ACHN (cell line): ENCODE measurements around the gene GNG7.
"Not testable (repeated sequence)": the region's sequence is repeated elsewhere in the genome, so short reads cannot be mapped to it uniquely, and the experiment has no call there.

Source experiments
- DNase-seq: peaks from one replicate; pipeline ENCODE4 v3.0.0-alpha.2; 2015
- in situ Hi-C: cut with HindIII; loops from 2 replicates; pipeline ENCODE4 v1.10.0; 2017; ENCODE audit warnings: low sequenced_read_pairs, low pct_ligation_motif_present, low pct_unique_long_range_greater_than_20kb

The GNG7 gene

GRCh38 chr19:2540646-2541454, 161.6 kb downstream of the GNG7 start:
- in situ Hi-C loops, result no loop called here
- peak; percentile 97 for DNase-seq

GRCh38 chr19:2540251-2540645, 162.2 kb downstream of the GNG7 start:
- in situ Hi-C loops, result no loop called here

GRCh38 chr19:2538096-2538757, 164.3 kb downstream of the GNG7 start:
- DNase-seq, result no peak
- in situ Hi-C loops, result no loop called here

More at GRCh38 chr19:2540251-2540645, 162.2 kb downstream of the GNG7 start:
- DNase-seq, result no peak

DNA sequence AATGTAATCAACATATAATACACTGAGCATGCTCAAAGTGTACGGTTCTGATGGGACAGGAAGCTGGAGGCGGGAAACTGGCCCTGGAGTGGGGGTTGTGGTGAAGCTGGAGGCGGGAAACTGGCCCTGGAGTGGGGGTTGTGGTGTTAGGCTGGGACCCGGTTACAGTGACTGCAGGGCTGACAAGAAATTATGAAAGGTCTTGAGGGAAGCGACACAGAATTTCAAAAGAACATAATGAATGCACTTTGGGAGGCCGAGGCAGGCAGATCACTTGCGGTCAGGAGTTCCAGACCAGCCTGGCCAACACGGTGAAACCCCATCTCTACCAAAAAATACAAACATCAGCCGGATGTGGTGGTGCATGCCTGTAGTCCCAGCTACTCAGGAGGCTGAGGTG, 164.9 kb downstream of the GNG7 start:
- DNase-seq, in situ Hi-C loops: not testable (repeated sequence)

- DNase-seq, result no peak
- in situ Hi-C loops, result no loop called here
Measured at GRCh38 chr19:2536461-2536860, 166.0 kb downstream of the GNG7 start.

DNA sequence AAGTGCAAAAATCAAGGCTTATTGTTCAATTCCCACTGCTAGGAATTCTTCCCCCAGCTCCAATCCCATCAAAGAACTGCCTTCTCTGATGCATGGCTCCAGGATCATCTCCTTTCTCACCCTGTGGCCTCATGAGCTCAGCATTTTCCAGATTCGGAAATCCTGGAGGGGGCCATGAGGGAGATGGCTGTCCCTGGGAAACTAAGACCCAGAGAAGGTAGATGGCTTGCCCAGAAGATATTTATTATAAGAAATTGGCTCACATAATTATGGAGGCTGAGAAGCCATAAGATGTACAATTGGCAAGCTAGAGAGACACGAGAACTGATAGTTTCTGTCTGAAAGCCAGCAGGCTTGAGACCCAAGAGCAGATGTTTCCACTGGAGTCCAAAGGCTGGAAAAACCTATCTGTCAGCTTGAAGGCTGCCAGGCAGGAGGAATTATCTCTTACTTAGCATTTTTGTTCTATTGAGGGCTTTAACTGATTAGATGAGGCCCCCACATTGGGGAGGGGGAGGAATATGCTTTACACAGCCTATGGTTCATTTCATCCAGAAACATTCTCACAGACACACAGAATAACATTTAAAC, 168.0 kb downstream of the GNG7 start:
- DNase-seq, result no peak
- in situ Hi-C loops, result no loop called here

DNA sequence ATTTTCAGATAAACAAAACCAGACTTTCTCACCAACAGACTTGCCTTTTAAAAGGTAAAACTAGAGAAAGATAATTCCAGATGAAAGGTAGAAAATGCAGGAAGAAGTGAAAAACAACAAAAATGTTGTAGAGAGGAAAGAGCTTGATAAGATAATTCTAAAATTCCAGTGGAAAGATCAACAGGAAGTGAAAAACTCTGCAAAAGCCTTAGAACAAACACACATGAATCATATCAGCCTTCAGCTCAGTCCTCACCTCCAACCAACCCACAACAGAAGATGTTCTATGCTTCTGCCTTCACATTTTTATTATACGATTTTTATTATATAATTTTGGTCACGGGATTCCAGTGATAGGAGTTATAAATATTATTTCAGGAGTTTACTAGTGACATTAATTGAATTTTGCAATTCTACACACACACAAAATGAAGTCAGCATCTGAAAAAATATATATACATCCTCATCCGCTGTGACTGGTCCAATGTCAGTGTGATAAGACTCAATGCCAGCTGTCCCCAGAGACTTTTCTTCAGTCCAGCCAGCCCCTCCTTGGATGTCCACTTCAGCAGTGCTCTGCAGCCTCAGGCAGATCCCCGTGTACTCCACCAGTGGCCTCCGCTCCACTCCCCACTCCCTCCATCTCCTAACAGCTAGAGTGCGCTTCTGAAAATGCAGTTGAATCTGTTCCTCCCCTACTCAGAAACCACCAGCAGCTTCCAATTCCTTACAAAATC, 168.6 kb downstream of the GNG7 start:
- in situ Hi-C loops, result no loop called here
- no peak for DNase-seq

- in situ Hi-C loops, result no loop called here
- no peak for DNase-seq
Measured at GRCh38 chr19:2533072-2533425, 169.4 kb downstream of the GNG7 start.

- in situ Hi-C loops, result no loop called here
- DNase-seq, result no peak
Measured at GRCh38 chr19:2532252-2533071, 170.0 kb downstream of the GNG7 start.

DNA sequence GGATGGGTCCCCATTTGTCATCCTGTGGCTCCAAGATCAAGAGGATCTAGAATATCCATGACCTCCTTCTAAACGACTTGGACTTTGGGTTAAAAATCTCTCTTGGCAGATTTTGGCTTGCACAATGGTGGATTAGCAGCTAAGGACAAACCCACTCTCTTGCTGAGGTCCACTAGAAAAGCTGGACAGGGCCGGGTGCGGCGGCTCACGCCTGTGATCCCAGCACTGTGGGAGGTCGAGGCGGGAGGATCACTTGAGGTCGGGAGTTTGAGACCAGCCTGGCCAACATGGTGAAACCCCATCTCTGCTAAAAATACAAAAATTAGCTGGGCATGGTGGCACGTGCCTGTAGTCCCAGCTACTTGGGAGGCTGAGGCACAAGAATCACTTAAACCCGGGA, 172.6 kb downstream of the GNG7 start:
- DNase-seq, in situ Hi-C loops: not testable (repeated sequence)

DNA sequence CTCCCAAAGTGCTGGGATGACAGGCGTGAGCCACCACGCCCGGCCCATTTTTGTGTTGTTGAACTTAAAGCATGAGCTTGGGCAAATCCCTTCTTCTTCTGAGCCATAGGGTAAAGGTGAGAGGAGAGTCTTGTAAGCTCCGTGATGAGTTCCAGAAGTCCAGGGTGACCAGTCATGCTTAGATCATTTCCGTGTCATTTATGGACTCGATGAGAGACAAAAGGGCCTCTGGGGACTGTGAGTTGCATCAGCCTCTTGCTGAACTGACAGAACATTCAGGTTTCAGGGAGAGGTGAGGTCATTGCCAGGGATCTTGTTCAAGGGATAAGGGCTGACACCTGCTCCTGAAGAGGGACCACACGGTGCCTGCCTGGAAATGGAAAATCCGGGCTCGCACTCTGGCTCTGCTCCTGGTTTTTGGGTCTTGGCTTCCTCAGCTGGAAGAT, 173.0 kb downstream of the GNG7 start:
- in situ Hi-C loops, result no loop called here
- DNase-seq, result no peak

GRCh38 chr19:2528675-2529101, 173.8 kb downstream of the GNG7 start:
- in situ Hi-C loops, result no loop called here
- no peak for DNase-seq

GRCh38 chr19:2527686-2528085, 174.8 kb downstream of the GNG7 start:
- in situ Hi-C loops, result no loop called here
- DNase-seq, result no peak

DNA sequence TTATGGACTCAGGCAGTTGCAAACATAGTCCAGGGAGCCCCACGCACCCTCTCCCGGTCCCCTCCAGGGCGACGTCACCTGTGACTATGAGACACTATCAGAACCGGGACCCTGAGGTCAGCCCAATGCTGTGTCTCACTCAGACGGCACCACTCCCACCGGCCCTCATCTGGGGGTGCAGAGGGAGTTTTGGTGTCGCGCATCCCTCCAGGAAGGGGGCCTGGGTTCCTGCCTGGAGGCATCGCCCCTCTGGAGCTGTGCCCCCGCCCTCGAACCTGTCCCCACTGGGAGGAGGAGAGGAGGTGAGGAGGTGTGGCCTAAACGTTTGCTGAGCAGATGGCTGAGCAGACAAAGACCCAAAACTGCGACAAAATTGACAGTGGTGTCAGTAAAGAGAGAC, 175.3 kb downstream of the GNG7 start:
- no peak for DNase-seq
- in situ Hi-C loops, result no loop called here

DNA sequence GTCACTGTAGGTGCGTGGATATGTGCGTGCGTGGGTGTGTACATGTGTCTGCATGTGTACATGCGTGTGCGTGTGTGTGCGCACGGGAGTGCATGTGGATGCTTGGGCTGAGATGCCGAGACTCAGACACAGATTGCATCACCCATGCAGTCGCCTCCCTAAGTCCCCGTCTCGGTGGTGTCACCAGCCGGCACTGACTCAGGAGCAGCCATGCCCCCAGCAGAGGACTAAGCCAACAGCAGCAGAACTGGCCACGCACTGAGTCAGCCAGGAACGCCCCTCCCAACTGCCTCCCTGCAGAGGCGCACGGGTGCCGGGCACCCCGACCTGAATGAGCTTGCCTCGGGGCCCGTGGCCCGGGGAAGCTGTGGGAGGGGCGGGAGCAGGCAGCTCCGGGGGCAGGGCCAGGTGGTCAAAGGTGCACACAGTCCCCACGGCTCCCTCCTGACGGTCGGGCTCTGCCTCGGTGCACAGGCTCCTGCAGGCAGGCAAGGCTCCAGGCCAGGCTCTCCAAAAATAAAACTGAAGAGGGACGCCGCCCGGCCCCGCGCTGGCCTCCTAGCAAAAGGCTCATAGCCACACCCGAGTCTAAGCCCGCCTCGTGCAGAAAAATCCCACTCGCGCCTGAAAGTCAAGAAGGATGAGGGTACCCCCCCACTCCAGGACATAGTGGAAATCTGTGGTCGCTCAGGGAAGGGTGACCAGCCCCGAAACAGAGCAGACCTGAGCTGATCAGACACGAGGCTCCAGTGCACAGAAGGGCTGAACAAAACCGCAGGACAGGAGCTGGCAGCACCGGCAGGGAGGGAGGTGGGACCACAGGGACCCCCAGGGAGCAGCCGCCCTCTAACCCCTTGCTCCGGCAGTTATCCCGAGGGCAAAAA, 177.4 kb downstream of the GNG7 start:
- in situ Hi-C loops, result no loop called here
- DNase-seq, result peak; percentile 81

- in situ Hi-C loops, result no loop called here
- no peak for DNase-seq
Measured at GRCh38 chr19:2524361-2524839, 178.1 kb downstream of the GNG7 start.

DNA sequence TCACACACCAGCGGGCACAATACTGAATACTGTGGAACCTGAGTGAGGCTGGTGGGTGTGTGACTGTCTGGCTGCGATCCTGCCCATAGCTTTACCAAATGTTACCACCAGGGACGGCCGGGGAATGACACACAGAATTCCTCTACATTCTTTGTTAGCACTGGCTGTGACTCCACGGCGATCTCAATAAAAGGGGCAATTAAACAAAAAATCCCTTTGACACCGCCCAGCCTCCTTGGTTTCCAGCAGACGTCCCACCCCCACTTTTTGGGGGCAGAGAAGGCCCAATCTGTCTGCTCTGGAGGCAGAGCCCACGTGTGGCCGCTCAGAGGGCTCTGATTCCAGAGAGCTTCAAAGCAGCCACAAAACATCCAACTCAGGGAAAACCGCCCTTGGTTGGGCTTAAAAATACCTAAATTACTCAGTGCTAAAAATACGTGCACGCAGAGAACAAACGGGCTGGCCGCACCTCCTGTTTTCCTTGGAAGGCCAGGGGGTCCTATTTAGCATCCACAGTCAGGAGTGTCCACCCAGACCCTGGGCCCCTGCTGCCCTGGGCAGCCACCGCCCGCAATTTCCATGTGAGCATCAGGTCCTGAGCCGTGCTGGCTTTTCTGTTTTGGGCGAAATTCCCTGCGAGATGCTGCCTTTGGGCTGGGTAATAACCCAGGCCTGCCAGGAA, 178.7 kb downstream of the GNG7 start:
- in situ Hi-C loops, result no loop called here
- DNase-seq, result peak; percentile 25
